Vagina (tissue), 2 donors: ENCODE measurements around the gene SMARCA4. TPM values are rescaled to one million over a fixed set of nuclear protein-coding genes. Genes with fewer than 3 reads are reported as not detected.
A peak's percentile ranks its signal among the peaks of the same experiment; 100 is the strongest.

Source experiments
- DNase-seq, 2 donors: peaks; one replicate each; pipeline ENCODE4 v3.0.0-alpha.2; 2017; ENCODE audit errors: extremely low spot score in 2 of 2
- H3K27ac ChIP-seq: fragments of 200-600 bp; sonication (generic); one replicate; pipeline ENCODE4 v1.5.1; 2019
- H3K27me3 ChIP-seq: fragments of 200-600 bp; sonication (generic); one replicate; pipeline ENCODE4 v1.5.1; 2019
- H3K36me3 ChIP-seq, 2 donors: fragments of 200-600 bp; sonication (generic); one replicate each; pipeline ENCODE4 v1.5.1; 2017 to 2019
- H3K4me1 ChIP-seq: fragments of 200-600 bp; sonication (generic); one replicate; pipeline ENCODE4 v1.5.1; 2019
- H3K4me3 ChIP-seq, 2 donors: fragments of 200-600 bp; sonication (generic); 1 replicate in 1 of 2; 2 replicates in 1 of 2; pipeline ENCODE4 v1.5.1; 2016 to 2019
- H3K9me3 ChIP-seq: fragments of 200-600 bp; sonication (generic); one replicate; pipeline ENCODE4 v1.5.1; 2019
- POLR2A ChIP-seq, 2 donors: fragments of 450-650 bp; IDR thresholded peaks; one replicate each; pipeline ENCODE4 v1.6.1; 2017; ENCODE audit warnings: antibody characterized with exemption in 2 of 2, mild to moderate bottlenecking in 2 of 2, moderate library complexity in 2 of 2
- POLR2AphosphoS5 ChIP-seq, 2 donors: sonication (generic); formaldehyde crosslinking; IDR thresholded peaks; one replicate each; pipeline ENCODE4 v1.9.0; 2017; ENCODE audit warnings: antibody characterized with exemption in 2 of 2, mild to moderate bottlenecking in 2 of 2, low read depth in 1 of 2; ENCODE audit not compliant: insufficient read depth in 1 of 2
- intact Hi-C: fragments of 100-400 bp; cut with DNase I; formaldehyde crosslinking; loops from one replicate; pipeline ENCODE4 v1.15.1; 2023
- total RNA-seq: library from RNA; depleted of rRNA; stranded (reverse); fragments of >200 nt; gene quantifications from one replicate; pipeline ENCODE4 v1.2.3, GENCODE V29; 2016
- TF ChIP-seq, protein P1 (sequence below), 3 experiments: fragments of 450-650 bp in 2 of 3; fragments of 200-600 bp in 1 of 3; sonication (generic) in 1 of 3; IDR thresholded peaks; one replicate each; pipeline ENCODE4 v1.5.1; 2017 to 2019; ENCODE audit warnings: antibody characterized with exemption in 3 of 3, mild to moderate bottlenecking in 2 of 3, moderate library complexity in 2 of 3

Gene SMARCA4
- total RNA-seq, 1 donor from 2014 or later, result 90.4 TPM

GRCh38 chr19:11090997-11091702 lies 130.3 kb downstream of the SMARCA4 start:
- intact Hi-C loops, result loop anchor here (5.0 kb wide), 1 partner anchor 46 kb away; no protein-coding TSS in a partner anchor
- Histone ChIP-seq H3K9me3 (no peaks in the 10 kb centered on the region), H3K4me1 (peaks cover 56% of the 10 kb centered on the region)

GRCh38 chr19:11091703-11092153 lies 130.9 kb downstream of the SMARCA4 start:
- Histone ChIP-seq H3K4me3 (peak overlapping the region; percentile 70 to 83), H3K36me3 (no peaks in the 10 kb centered on the region), H3K27ac (peak overlapping the region; percentile 99), H3K27me3 (no peaks in the 10 kb centered on the region), H3K9me3 (no peaks in the 10 kb centered on the region), H3K4me1 (peaks cover 61% of the 10 kb centered on the region)
- TF ChIP-seq POLR2AphosphoS5 (IDR thresholded peaks at IDR 0.05; ENCODE audit: insufficient read depth in 1 of 2, low read depth in 1 of 2) (peak in 1 of 2 donors; percentile 95), POLR2A (IDR thresholded peaks at IDR 0.05) (peak in 1 of 2 donors; percentile 7)
- TF ChIP-seq, protein P1, sequence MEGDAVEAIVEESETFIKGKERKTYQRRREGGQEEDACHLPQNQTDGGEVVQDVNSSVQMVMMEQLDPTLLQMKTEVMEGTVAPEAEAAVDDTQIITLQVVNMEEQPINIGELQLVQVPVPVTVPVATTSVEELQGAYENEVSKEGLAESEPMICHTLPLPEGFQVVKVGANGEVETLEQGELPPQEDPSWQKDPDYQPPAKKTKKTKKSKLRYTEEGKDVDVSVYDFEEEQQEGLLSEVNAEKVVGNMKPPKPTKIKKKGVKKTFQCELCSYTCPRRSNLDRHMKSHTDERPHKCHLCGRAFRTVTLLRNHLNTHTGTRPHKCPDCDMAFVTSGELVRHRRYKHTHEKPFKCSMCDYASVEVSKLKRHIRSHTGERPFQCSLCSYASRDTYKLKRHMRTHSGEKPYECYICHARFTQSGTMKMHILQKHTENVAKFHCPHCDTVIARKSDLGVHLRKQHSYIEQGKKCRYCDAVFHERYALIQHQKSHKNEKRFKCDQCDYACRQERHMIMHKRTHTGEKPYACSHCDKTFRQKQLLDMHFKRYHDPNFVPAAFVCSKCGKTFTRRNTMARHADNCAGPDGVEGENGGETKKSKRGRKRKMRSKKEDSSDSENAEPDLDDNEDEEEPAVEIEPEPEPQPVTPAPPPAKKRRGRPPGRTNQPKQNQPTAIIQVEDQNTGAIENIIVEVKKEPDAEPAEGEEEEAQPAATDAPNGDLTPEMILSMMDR (IDR thresholded peaks at IDR 0.05), result no peak
- peak in 1 of 2 donors; percentile 96 for DNase-seq
- intact Hi-C loops, result loop anchor here (5.0 kb wide), 1 partner anchor 46 kb away; no protein-coding TSS in a partner anchor

More at GRCh38 chr19:11090997-11091702, 130.3 kb downstream of the SMARCA4 start:
- no peaks in the 10 kb centered on the region for H3K36me3 ChIP-seq
- TF ChIP-seq, protein P1 (IDR thresholded peaks at IDR 0.05), result no peak
- TF ChIP-seq POLR2A (IDR thresholded peaks at IDR 0.05), result no peak
- no peak for TF ChIP-seq POLR2AphosphoS5 (IDR thresholded peaks at IDR 0.05; ENCODE audit: insufficient read depth in 1 of 2, low read depth in 1 of 2)
- H3K4me3 ChIP-seq, result peak overlapping the region; percentile 70 to 83
- DNase-seq, result no peak
- peak overlapping the region; percentile 99 for H3K27ac ChIP-seq
- H3K27me3 ChIP-seq, result no peaks in the 10 kb centered on the region

DNA sequence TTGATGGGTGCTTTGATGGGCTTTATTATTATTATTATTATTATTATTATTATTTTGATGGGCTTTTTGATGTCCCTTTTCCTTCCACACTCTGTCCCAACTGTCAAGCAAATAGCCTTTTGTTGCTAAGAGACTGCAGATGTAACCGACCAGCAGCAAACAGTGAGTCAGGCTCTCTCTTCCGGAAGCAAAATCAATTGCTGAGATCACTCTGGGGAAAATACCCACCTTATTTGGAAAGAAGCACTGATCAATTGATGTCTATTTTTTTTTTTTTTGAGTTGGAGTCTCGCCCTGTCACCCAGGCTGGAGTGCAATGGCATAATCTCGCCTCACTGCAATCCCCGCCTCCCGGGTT lies 131.3 kb downstream of the SMARCA4 start:
- H3K4me1 ChIP-seq, result peaks cover 61% of the 10 kb centered on the region
- intact Hi-C loops, result loop anchor here (5.0 kb wide), 1 partner anchor 45 kb away; no protein-coding TSS in a partner anchor
- peak overlapping the region in 1 of 2 donors; percentile 70 for H3K4me3 ChIP-seq

GRCh38 chr19:11093689-11094238 lies 132.9 kb downstream of the SMARCA4 start:
- peaks cover 53% of the 10 kb centered on the region for H3K4me1 ChIP-seq
- intact Hi-C loops, result loop anchor here (5.0 kb wide), 1 partner anchor 44 kb away; no protein-coding TSS in a partner anchor
- H3K9me3 ChIP-seq, result no peaks in the 10 kb centered on the region
- H3K36me3 ChIP-seq, result no peaks in the 10 kb centered on the region
- no peak overlapping the region for H3K4me3 ChIP-seq
- TF ChIP-seq POLR2A (IDR thresholded peaks at IDR 0.05), result no peak
- H3K27me3 ChIP-seq, result no peaks in the 10 kb centered on the region
- DNase-seq, result no peak
- peak overlapping the region; percentile 99 for H3K27ac ChIP-seq

More for the DNA sequence above, 131.3 kb downstream of the SMARCA4 start:
- TF ChIP-seq POLR2A (IDR thresholded peaks at IDR 0.05) (no peak), POLR2AphosphoS5 (IDR thresholded peaks at IDR 0.05; ENCODE audit: insufficient read depth in 1 of 2, low read depth in 1 of 2) (no peak)
- TF ChIP-seq, protein P1 (IDR thresholded peaks at IDR 0.05), result no peak
- Histone ChIP-seq H3K27ac (peak overlapping the region; percentile 99), H3K36me3 (no peaks in the 10 kb centered on the region), H3K9me3 (no peaks in the 10 kb centered on the region), H3K27me3 (no peaks in the 10 kb centered on the region)
- no peak for DNase-seq

- Histone ChIP-seq H3K27ac (peak overlapping the region; percentile 86), H3K27me3 (no peaks in the 10 kb centered on the region), H3K4me3 (no peak overlapping the region), H3K4me1 (peaks cover 54% of the 10 kb centered on the region), H3K36me3 (no peaks in the 10 kb centered on the region), H3K9me3 (no peaks in the 10 kb centered on the region)
- no peak for DNase-seq
- intact Hi-C loops, result loop anchor here (5.0 kb wide), 1 partner anchor 43 kb away; no protein-coding TSS in a partner anchor
- TF ChIP-seq POLR2AphosphoS5 (IDR thresholded peaks at IDR 0.05; ENCODE audit: insufficient read depth in 1 of 2, low read depth in 1 of 2) (no peak), POLR2A (IDR thresholded peaks at IDR 0.05) (no peak)
- TF ChIP-seq, protein P1 (IDR thresholded peaks at IDR 0.05), result no peak
Measured at GRCh38 chr19:11094520-11094894, 133.7 kb downstream of the SMARCA4 start.
